Pancreas (tissue), 10 donors: ENCODE results near the gene KIAA0513. TPM values are rescaled to one million over a fixed set of nuclear protein-coding genes. Genes with fewer than 3 reads are reported as not detected.

Experiments
- ATAC-seq, 4 donors: fragments of 200-7000 bp; cut with Tn5 transposase; one replicate each; pipeline versions ENCODE4 v1.8.0 to v1.9.1; 2020; ENCODE audit warnings: mild to moderate bottlenecking in 4 of 4, moderate library complexity in 4 of 4
- DNase-seq, 6 donors: peaks; one replicate each; pipeline ENCODE4 v3.0.0-alpha.2; 2020
- FAIRE-seq: peaks from 2 replicates; lab custom pipeline; 2012; peaks lifted over from hg19 to GRCh38; lab: Jason Lieb, UNC
- H3K27ac ChIP-seq, 4 donors: fragments of 200-600 bp; sonication (generic); 1 replicate in 3 of 4; 2 replicates in 1 of 4; pipeline versions ENCODE4 v1.5.0 to v1.8.0; 2020
- H3K27me3 ChIP-seq, 4 donors: fragments of 200-600 bp; one replicate each; pipeline ENCODE4 v1.8.0; 2021
- H3K36me3 ChIP-seq, 3 donors: fragments of 200-600 bp; sonication (generic) in 1 of 3; one replicate each; pipeline versions ENCODE4 v1.5.0 to v1.8.0; 2020 to 2021
- H3K4me1 ChIP-seq, 3 donors: fragments of 200-600 bp; one replicate each; pipeline ENCODE4 v1.8.0; 2021
- H3K4me3 ChIP-seq, 4 donors: fragments of 200-600 bp; sonication (generic) in 2 of 4; one replicate each; pipeline versions ENCODE4 v1.5.0 to v1.8.0; 2020 to 2021
- H3K9me3 ChIP-seq, 4 donors: fragments of 200-600 bp; one replicate each; pipeline ENCODE4 v1.8.0; 2021
- WGBS, 2 donors: extraction: QIAGEN DNeasy Blood & Tissue Kit; methylation state at CpG; one replicate each; pipeline ENCODE4 v1.1.7; 2013; 5-methylcytosine and 5-hydroxymethylcytosine counted together
- intact Hi-C, 3 donors: fragments of 100-400 bp; cut with DNase I; formaldehyde crosslinking; loops; one replicate each; pipeline versions ENCODE4 v1.11.1 to v1.14.2; 2022
- polyA plus RNA-seq, 2 donors: library from polyadenylated mRNA; stranded (reverse); fragments of 200-250 nt; gene quantifications; one replicate each; pipeline ENCODE4 v1.2.3, GENCODE V29; 2013
- total RNA-seq, 6 donors: library from RNA; stranded (reverse); fragmentation: NEBNext Ultra II Directional in 4 of 6; extraction: Animal tissue kit (Norgen Biotek cat#: 25700) in 4 of 6; gene quantifications; one replicate each; pipeline versions ENCODE4 v1.2.1 to v1.2.4, GENCODE V29; 2021 to 2023
- TF ChIP-seq, protein P1 (sequence below), 4 donors: fragments of 200-600 bp; sonication (generic) in 3 of 4; IDR thresholded peaks; one replicate each; pipeline versions ENCODE4 v1.5.0 to v1.8.0; 2021; ENCODE audit warnings: antibody characterized with exemption in 4 of 4
- donor health status: healthy with polysubstance abuse.
- donor health status: DM: no; HTN: no; CAD: no; lungs with moderate emphysema.
- donor health status: DM: no; HTN: no; CAD: no.
- donor health status: control.
- donor health status: control.
- donor health status: Bipolar disorder and iron deficiency.
- donor health status: DM: yes; HTN: yes; CAD: no.
- donor health status: DM: no; HTN: no; CAD: no.
- donor health status: DM: no; HTN: no; CAD: no.
- donor health status: DM: yes; HTN: yes; CAD: no.

KIAA0513 gene
- total and polyA plus RNA-seq, 8 donors = 3.5 to 22.1 (median 16.2) TPM

DNA sequence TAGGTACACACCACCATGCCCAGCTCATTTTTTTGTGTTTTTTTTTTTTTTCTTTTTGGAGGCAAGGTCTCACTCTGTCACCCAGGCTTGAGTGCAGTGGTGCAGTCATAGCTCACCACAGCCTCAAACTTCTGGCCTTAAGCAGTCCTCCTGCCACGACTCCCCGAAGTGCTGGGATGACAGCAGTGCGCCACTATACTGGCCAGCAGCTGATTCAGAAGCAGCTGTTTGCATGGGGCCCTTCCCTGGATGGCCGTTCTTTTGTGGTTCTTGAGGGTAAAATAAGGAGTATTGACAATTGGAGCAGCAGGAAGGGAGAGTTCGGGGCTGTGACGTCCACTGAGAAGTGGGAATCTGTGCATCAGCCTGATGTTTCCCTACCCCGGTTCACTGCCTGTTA, 41.6 kb downstream of the KIAA0513 start:
- DNase-seq (no peak), FAIRE-seq (no peak), ATAC-seq (no peak)
- TF ChIP-seq, protein P1, sequence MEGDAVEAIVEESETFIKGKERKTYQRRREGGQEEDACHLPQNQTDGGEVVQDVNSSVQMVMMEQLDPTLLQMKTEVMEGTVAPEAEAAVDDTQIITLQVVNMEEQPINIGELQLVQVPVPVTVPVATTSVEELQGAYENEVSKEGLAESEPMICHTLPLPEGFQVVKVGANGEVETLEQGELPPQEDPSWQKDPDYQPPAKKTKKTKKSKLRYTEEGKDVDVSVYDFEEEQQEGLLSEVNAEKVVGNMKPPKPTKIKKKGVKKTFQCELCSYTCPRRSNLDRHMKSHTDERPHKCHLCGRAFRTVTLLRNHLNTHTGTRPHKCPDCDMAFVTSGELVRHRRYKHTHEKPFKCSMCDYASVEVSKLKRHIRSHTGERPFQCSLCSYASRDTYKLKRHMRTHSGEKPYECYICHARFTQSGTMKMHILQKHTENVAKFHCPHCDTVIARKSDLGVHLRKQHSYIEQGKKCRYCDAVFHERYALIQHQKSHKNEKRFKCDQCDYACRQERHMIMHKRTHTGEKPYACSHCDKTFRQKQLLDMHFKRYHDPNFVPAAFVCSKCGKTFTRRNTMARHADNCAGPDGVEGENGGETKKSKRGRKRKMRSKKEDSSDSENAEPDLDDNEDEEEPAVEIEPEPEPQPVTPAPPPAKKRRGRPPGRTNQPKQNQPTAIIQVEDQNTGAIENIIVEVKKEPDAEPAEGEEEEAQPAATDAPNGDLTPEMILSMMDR (IDR thresholded peaks at IDR 0.05) = no peak
- H3K4me1 ChIP-seq = no peaks in the 10 kb centered on the region
- H3K4me3 ChIP-seq = no peak overlapping the region
- no peaks in the 10 kb centered on the region for H3K9me3 ChIP-seq
- H3K27ac ChIP-seq = no peak overlapping the region
- intact Hi-C loops = no loop called here
- 87 to 91% methylated on average over 7 of the region's 7 CpGs for WGBS, 2 donors
- H3K36me3 ChIP-seq = peaks cover 0 to 37% (median 7%) of the 10 kb centered on the region in 3 donors
- H3K27me3 ChIP-seq = no peaks in the 10 kb centered on the region

DNA sequence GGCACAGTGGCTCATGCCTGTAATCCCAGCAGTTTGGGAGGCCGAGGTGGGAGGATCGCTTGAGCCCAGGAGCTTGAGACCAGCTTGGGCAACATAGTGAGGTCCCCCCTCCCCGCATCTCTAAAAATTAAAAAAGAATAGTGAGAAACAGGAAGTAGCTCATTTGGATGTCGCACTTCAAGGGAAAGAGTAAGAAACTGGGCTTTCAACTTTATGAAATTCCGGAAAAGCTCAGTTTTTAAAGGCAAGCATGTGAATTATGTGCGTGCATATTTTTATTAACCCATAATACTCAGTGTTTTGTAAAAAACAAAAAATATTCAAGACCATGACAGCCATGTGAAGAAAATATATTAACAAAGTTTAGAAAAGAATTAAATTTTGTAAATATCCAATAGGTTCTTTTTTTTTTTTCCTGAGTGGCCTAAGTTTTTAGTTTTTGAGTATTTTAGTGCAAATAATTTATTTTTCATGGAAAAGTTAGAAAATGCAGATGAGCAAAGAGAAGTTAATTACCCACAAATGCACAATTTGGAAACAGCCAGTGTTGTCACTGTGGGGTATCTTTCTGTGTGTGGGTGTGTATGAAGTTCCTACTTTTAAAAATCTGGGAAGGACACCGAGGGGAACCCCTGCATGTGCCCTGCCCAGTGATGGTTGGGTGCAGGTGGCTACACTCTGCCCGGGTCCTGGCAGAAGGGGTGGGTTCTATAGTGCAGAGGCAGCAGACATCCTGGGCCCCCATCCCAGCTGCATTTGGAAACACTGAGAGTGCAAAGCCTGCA, 44.7 kb downstream of the KIAA0513 start:
- no peak for ATAC-seq

DNA sequence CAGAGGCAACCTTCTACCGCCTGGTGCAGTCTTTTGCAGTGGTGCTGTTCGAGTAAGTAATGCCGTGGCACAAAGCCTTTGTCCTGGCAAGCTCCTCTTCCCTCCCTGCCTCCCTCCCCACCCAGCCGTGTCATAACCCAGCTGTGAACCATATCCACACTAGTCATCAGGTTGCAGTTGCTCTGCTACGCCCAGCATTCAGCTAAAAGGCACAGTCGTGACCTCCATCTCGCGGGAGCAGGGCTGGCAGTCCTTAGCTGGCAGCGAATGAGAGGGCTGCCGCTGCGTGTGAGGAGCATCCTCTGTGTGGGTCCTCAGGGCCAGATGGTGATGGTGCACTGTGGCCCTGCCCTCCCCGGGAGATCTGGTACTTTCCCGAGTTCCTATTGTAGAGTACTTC, 45.4 kb downstream of the KIAA0513 start:
- Histone ChIP-seq H3K9me3 (no peaks in the 10 kb centered on the region), H3K36me3 (peaks cover 0 to 55% (median 12%) of the 10 kb centered on the region in 3 donors), H3K4me1 (no peaks in the 10 kb centered on the region), H3K27ac (no peak overlapping the region), H3K4me3 (no peak overlapping the region), H3K27me3 (no peaks in the 10 kb centered on the region)
- no peak for DNase-seq
- no peak for FAIRE-seq
- TF ChIP-seq, protein P1 (IDR thresholded peaks at IDR 0.05) = no peak
- WGBS, 2 donors = 84 to 90% methylated on average over 13 of the region's 13 CpGs
- peak in 2 of 4 donors; percentile 28 to 63 for ATAC-seq
- intact Hi-C loops = no loop called here

More for the DNA sequence above, 44.7 kb downstream of the KIAA0513 start:
- intact Hi-C loops = no loop called here
- WGBS, 2 donors = 86 to 90% methylated on average over 8 of the region's 8 CpGs
- no peak for DNase-seq
- Histone ChIP-seq H3K4me1 (no peaks in the 10 kb centered on the region), H3K9me3 (no peaks in the 10 kb centered on the region), H3K27ac (no peak overlapping the region), H3K36me3 (peaks cover 0 to 51% (median 7%) of the 10 kb centered on the region in 3 donors), H3K27me3 (no peaks in the 10 kb centered on the region), H3K4me3 (no peak overlapping the region)
- TF ChIP-seq, protein P1 (IDR thresholded peaks at IDR 0.05) = no peak
- FAIRE-seq = no peak

DNA sequence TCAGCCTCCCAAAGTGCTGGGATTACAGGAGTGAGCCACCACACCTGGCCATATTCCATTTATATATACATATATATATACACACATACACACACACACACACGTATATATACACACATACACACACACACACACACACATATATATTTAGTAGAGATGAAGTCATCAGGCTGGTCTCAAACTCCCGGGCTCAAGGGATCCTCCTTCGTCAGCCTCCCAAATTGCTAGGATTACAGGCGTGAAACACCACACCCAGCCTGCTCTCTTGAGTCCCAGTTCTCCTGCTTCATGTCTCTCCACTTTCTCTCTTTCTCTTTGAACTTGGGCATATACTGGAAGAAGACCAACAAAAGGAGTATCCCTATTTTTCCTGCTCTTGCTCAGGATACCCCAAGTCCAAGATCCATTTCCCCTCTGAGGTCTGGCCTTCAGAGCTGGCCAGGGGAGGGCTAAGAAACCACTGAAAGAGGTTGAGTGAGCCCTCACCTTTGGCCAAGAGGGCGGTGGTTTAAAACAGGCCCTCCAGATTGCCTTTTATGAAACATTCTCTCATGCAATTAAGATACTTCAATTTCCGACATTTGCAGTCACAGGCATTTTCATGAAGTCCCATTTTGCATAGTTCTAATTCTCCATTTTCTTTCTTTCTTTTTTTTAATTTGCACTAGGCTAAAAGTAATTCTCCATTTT, 46.8 kb downstream of the KIAA0513 start:
- Histone ChIP-seq H3K4me3 (no peak overlapping the region), H3K27ac (no peak overlapping the region), H3K27me3 (no peaks in the 10 kb centered on the region), H3K4me1 (no peaks in the 10 kb centered on the region), H3K9me3 (no peaks in the 10 kb centered on the region), H3K36me3 (peaks cover 0 to 62% (median 14%) of the 10 kb centered on the region in 3 donors)
- DNase-seq = no peak
- FAIRE-seq = no peak
- TF ChIP-seq, protein P1 (IDR thresholded peaks at IDR 0.05) = no peak
- intact Hi-C loops = no loop called here
- WGBS, 2 donors = 94 to 97% methylated on average over 6 of the region's 6 CpGs
- no peak for ATAC-seq
